Measurements from ENCODE around the gene DAW1.
"Not testable (repeated sequence)": the region's sequence is repeated elsewhere in the genome, so short reads cannot be mapped to it uniquely, and the experiment has no call there.

The DAW1 gene

DNA sequence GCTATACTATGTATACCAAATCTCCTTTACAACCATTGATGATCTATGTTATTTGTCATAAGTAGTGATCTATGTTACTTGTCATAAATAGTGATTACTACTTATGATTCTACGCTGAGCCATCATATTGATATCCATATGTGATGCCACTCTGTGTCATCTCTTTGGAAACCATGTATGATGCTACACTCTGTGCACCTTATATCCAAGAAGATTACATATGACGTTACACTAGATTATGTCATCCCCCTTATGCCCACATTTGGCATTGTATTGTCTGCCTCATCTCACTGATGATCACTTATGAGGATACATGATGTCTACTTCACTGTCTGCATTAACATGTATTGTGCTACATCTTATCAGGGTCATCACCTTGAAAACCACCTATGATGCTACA lies 42.9 kb downstream of the DAW1 start:
- no peak for DNase-seq (ENCODE audit: low read depth)

DNA sequence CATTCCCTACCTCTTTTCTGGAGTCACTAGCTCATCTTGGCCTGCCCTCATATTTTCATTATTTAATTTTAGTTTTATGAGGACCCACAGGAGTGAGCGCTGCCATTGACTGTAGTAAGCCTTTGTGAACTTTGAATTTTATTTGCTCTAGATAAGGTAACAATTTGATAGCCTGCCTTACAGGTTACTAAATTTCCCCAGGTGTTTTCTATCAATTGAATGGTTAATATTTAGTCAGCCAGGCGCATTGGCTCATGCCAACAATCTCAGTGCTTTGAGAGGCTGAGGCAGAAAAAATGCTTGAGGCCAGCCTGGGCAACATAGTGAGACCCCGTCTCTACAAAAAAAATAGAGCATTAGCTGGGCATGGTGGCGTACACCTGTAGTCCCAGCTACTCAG lies 50.2 kb downstream of the DAW1 start:
- no peak for DNase-seq (ENCODE audit: low read depth)

DNA sequence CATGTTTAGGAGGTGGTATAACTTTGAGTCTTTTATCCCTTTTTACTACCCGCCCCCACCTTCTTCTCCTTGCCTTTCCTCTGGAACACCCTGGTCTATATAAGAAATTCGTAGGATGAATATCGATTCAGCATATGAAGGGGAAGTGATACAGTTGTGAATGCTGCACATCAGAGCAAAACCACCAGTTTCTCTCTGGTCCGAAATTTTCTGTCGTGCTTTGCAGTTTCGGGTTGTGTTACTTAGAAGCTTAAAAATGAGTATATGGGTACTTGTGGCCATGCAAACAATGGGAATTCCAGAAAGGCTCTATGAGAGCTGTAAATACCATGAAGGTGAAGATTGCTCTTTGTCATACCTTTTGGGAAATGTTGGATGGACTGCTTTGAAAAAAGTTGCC lies 60.6 kb downstream of the DAW1 start:
- no peak for DNase-seq (ENCODE audit: low read depth)

DNA sequence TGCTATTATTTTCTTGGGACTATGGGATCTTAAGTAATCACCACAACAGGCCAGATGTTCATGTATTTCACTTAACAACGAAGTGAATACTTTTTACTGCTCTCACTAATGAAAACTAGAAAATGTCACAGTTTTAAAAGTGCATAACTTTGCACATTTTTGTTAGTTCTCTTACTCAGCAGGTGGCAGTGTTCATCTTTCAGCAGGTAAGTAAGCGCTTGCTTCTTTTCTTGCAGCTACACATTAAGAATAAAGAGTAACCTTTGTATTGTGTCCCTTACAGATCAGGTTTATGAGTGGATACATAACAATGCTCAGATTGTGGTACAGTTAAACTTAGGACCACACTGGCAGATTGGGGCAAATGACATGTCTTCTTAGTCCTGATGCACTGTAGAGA lies 61.0 kb downstream of the DAW1 start:
- DNase-seq (ENCODE audit: low read depth), result no peak

DNA sequence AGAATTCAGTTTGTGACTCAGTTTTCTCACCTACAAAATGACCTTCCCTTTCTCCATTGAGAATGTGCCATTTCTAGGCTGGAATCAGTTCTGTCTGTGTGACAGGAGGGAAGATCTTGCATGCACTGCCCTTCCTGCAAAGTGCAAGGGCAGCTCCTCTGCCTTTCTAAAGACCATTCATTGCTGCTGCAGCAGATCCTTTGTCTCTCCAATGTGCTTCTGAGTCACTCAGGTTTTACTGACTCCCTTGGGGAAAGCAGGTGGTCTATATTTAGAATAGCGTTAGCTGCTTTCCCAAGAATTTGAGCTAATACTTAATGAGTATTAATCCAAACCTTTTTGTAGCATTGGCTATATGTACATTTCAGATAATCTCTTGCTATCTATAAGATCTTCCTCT lies 62.5 kb downstream of the DAW1 start:
- no peak for DNase-seq (ENCODE audit: low read depth)

DNA sequence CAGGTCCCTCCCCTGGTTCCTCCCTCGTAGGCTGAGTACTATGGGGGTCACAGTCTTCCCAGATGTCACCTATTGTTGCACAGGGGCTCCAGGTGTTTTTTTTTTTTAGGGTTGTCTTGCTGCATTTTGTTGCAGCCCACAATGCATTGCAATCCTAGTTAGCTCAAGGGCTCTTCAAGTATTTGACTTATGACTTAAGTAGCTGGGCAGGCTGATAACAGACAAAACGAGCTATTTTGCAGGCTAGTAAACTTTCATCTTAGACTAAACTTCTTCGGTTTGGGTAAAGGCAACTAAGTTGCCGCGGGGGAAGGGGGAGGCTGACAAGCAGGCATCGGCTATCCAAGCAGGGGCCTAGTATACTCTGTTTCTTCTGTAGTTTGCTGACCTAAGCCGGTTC lies 64.8 kb downstream of the DAW1 start:
- DNase-seq (ENCODE audit: low read depth), result not testable (repeated sequence)

DNA sequence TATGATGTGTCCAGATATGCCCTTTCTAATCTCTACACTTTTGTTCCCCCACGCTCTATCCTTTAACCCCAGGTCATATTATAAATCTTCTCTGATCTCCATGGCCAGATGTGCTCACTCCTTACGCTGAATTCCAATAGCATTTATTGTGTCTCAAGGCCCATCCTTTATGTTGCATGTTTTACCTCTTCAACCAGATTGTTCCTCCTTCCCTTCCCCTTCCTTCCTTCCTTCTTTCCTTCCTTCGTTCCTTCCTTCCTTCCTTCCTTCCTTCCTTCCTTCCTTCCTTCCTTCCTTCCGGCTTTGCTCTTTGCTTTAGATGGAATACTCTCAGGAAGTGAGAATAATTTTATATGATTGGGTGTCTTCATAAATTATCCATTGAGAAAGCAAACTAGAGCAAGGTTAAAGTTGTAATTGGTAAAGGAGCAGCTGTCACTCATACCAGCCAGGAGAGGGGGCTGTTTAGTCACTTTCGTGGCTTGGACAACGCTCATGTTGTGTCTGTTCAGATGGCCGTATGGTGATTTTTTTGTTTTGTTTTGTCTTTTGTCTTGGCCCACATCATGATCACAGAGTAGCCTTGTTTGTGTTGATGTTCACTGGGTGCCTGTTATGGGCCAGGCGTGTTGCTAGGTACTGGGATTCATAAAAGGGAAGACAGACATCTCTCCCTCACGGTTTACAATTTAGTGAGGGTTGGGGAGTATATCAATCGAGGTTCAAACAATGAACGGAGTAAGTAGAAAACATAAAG lies 68.0 kb downstream of the DAW1 start:
- DNase-seq (ENCODE audit: low read depth), result no peak

DNA sequence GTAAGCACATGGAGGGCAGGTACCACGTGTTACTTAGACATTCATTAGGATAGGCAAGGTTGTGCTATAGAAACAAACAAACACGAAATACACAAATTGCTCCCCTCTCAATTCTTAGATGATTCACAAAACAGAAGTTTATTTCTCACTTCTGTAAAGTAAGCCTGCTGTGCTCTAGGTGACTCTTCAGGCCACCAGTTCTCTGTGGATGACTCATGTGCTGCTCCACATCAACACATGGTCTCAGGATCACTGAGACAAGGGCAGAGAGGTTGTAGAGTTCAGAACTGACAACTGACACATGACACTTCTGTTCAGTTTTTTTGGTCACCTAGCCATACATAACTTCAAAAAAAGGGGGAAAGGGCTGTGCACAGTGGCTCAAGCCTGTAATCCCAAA lies 70.6 kb downstream of the DAW1 start:
- DNase-seq (ENCODE audit: low read depth), result no peak

DNA sequence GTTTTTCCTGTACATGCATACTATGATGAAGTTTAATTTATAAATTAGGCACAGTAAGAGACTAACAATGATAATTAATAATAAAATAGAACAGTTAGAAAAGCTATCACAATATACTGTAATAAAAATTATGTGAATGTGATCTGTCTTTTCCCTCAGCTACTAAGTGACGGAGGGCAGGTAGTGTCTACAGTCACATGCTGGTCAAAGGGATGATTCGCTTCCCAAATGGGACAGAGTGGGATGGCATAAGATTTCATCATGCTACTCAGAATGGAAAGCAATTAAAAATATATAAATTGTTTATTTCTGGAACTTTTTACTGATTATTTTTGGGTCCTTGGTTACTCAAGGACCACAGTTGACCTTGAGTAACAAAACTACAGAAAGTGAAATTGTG lies 71.5 kb downstream of the DAW1 start:
- DNase-seq (ENCODE audit: low read depth), result no peak

DNA sequence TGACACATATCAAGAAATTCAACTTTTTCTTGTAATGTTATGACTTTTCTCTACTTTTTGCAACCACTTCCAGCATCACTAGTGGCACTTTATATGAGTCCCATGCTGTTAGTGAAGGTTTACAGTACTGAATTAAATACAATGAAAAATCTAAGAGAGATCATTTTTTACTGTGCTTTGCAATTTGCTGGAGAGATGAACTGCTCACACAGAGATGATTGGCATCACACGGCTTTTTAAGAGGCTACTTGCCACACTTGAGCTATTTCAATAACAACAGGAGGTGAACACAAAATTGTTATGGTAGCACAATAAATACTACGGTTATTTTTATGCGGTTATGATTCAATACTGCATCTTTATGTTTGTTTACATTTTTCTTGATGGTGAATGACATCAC lies 88.9 kb downstream of the DAW1 start:
- no peak for DNase-seq (ENCODE audit: low read depth)

DNA sequence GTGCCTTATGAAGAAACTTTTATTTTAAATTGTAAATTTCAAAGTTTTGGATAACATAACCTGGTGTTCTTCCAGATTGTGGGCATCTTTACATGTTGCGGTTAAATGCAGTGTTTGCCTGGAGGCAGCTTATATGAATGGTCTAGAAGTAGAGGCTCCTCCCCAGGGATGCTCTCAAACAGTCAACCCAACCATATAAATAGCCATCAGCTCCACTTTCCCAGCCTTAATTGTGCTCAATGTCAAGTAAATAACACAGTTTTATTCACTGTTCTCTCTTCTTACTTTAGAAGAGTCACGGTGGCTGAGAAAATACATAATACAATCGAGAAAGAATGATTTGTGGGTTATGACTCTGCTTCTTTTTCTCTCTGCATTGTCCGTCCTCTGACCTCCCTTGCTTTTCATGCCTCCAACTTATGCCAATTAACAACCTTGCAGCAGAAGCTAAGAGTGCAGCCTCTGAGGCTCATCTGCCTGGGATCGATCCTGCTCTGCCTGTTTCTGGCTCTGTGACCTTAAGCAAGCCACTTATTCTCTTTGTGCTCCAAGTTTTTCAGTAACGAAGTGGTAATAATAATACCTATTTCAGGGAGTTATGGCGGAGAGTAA lies 100.3 kb downstream of the DAW1 start:
- no peak for DNase-seq (ENCODE audit: low read depth)

DNA sequence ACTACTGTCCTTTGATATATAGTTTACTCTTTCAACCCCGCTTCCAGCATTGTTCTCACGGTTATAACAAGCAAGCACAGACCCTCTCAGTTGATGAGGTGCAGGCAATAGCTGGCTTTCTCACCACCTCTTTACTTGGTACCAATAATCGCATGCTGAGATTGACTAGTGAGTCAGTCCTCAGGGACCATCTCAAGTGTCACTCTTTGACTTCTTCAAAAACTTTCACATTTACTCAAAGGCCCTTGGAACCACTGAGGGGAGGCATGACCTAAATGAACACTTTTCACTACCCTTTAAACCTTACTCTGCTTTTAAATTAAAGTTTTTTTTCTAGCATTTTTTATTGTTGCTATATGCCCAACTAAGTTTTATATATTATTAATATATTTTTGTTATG lies 101.8 kb downstream of the DAW1 start:
- no peak for DNase-seq (ENCODE audit: low read depth)

All from activated T-helper 9 cell treated with anti-CD3 and anti-CD28 coated beads, Interleukin-2, amount 50 U/mL, for 16 hours (primary cell).